NB4 (cell line): ENCODE data around the gene BMP2.

Source experiments
- MYC ChIP-seq: IDR thresholded peaks from 2 replicates; pipeline ENCODE4 v1.6.1; 2011; ENCODE audit warnings: low read depth, low read length
- POLR2A ChIP-seq: IDR thresholded peaks from 2 replicates; pipeline ENCODE4 v1.6.1; 2011; ENCODE audit warnings: mild to moderate bottlenecking; ENCODE audit not compliant: insufficient read length; ENCODE audit errors: extremely low read depth
- TF ChIP-seq, protein P1 (sequence below): IDR thresholded peaks from one replicate; pipeline ENCODE4 v1.5.1; 2012; ENCODE audit warnings: low read depth, low read length
- TF ChIP-seq, protein P2 (sequence below): IDR thresholded peaks from 2 replicates; pipeline ENCODE4 v1.6.1; 2011; ENCODE audit warnings: low read depth, low read length

DNA sequence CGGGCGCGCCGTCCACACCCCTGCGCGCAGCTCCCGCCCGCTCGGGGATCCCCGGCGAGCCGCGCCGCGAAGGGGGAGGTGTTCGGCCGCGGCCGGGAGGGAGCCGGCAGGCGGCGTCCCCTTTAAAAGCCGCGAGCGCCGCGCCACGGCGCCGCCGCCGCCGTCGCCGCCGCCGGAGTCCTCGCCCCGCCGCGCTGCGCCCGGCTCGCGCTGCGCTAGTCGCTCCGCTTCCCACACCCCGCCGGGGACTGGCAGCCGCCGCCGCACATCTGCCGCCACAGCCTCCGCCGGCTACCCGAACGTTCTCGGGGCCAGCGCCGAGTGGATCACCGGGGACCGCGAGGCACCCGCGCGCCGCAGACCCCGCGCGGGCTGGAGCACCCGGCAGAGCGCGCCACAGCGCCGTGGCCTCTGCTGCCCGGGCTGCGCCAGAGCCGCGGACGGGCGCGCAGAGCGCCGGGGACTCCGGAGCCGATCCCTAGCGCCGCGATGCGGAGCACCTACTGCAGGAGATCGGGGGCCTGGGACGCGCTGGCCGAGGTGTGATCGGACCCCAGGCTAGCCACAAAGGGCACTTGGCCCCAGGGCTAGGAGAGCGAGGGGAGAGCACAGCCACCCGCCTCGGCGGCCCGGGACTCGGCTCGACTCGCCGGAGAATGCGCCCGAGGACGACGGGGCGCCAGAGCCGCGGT, at the start of gene BMP2:
- TF ChIP-seq, protein P1, sequence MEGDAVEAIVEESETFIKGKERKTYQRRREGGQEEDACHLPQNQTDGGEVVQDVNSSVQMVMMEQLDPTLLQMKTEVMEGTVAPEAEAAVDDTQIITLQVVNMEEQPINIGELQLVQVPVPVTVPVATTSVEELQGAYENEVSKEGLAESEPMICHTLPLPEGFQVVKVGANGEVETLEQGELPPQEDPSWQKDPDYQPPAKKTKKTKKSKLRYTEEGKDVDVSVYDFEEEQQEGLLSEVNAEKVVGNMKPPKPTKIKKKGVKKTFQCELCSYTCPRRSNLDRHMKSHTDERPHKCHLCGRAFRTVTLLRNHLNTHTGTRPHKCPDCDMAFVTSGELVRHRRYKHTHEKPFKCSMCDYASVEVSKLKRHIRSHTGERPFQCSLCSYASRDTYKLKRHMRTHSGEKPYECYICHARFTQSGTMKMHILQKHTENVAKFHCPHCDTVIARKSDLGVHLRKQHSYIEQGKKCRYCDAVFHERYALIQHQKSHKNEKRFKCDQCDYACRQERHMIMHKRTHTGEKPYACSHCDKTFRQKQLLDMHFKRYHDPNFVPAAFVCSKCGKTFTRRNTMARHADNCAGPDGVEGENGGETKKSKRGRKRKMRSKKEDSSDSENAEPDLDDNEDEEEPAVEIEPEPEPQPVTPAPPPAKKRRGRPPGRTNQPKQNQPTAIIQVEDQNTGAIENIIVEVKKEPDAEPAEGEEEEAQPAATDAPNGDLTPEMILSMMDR = no peak
- peak; percentile 21 for TF ChIP-seq POLR2A
- no peak for TF ChIP-seq MYC
- TF ChIP-seq, protein P2, sequence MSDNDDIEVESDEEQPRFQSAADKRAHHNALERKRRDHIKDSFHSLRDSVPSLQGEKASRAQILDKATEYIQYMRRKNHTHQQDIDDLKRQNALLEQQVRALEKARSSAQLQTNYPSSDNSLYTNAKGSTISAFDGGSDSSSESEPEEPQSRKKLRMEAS = no peak
